Activated CD4-positive, alpha-beta T cell treated with anti-CD3 and anti-CD28 coated beads, Interleukin-2, Interleukin-6, amounts not matched to agents 100 ng/mL and 50 ng/mL, durations not matched to agents 16 hours and 8 hours (primary cell): ENCODE measurements around the gene SEPSECS.

Experiments used
- DNase-seq: peaks from one replicate; pipeline ENCODE4 v3.0.0-alpha.2; 2020

SEPSECS gene

GRCh38 chr4:25076625-25077398, 83.4 kb downstream of the SEPSECS start:
- DNase-seq, result no peak

DNA sequence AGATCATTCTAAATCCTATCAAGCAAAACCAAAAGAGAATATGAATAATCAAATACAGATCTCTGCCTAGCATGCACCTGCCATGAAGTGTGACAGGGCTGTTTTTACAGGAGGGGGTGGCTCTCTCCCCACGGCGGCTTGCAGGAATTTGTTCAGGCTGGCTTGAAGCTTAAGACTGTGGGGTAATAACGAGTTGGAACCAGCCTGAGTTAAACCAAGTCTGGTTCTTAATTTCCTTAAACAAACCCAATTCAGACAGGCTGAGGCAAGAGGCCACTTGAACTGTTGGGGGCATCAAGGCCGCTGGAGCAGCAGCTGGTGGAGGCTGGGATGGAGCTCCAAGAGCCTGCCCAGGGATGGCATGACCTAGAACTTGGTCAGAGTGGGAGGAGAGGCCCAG, 84.4 kb downstream of the SEPSECS start:
- no peak for DNase-seq

- DNase-seq, result no peak
Observed at GRCh38 chr4:25075129-25075528, 85.1 kb downstream of the SEPSECS start.

DNA sequence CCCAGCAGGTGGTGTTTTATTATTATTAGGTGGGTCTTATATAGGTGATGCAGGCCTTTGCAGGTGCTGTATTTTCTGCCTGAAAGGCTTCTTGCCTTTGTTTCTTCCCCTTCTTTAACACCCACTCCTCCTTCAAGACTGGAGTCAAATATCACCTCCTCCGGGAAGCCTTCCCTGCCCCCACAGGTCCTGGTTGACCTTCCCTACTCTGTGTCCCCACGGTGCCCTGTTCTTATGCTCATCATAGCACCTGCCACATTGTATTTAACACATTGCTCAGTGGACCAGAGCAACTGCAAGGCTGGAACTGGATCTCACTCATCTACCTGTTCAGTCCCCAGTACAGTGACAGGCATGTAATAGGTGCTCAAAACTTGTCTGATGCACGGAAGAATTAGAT, 89.7 kb downstream of the SEPSECS start:
- DNase-seq, result no peak
